ENCODE results near the gene CACNA2D3. TPM values are rescaled to one million over a fixed set of nuclear protein-coding genes. Genes with fewer than 3 reads are reported as not detected.

The CACNA2D3 gene
- total RNA-seq, 1 donor from 2014 or later: 7.3 TPM

GRCh38 chr3:55085231-55085630 lies 962.9 kb downstream of the CACNA2D3 start:
- H3K4me1 ChIP-seq: peaks cover 3% of the 10 kb centered on the region
- H3K9me3 ChIP-seq: no peaks in the 10 kb centered on the region
- TF ChIP-seq CTCF (IDR thresholded peaks at IDR 0.05): no peak
- no peak overlapping the region for H3K4me3 ChIP-seq
- intact Hi-C loops (cut with DNase I): no loop called here
- DNase-seq (no peak), ATAC-seq (no peak)
- no peaks in the 10 kb centered on the region for H3K36me3 ChIP-seq
- H3K27ac ChIP-seq: no peak overlapping the region
- no peaks in the 10 kb centered on the region for H3K27me3 ChIP-seq

- no peak for ATAC-seq
- no peak for DNase-seq
- no peak overlapping the region for H3K4me3 ChIP-seq
- H3K27ac ChIP-seq: no peak overlapping the region
- peaks cover 3% of the 10 kb centered on the region for H3K4me1 ChIP-seq
- H3K36me3 ChIP-seq: no peaks in the 10 kb centered on the region
- no peak for TF ChIP-seq CTCF (IDR thresholded peaks at IDR 0.05)
- H3K27me3 ChIP-seq: no peaks in the 10 kb centered on the region
- H3K9me3 ChIP-seq: no peaks in the 10 kb centered on the region
- intact Hi-C loops (cut with DNase I): no loop called here
Measured at GRCh38 chr3:55089211-55089610, 966.9 kb downstream of the CACNA2D3 start.

GRCh38 chr3:55090291-55090690 lies 967.9 kb downstream of the CACNA2D3 start:
- H3K36me3 ChIP-seq: no peaks in the 10 kb centered on the region
- no peak for ATAC-seq
- no peak for DNase-seq
- peaks cover 3% of the 10 kb centered on the region for H3K4me1 ChIP-seq
- no peaks in the 10 kb centered on the region for H3K27me3 ChIP-seq
- intact Hi-C loops (cut with DNase I): no loop called here
- H3K4me3 ChIP-seq: no peak overlapping the region
- no peaks in the 10 kb centered on the region for H3K9me3 ChIP-seq
- H3K27ac ChIP-seq: no peak overlapping the region
- no peak for TF ChIP-seq CTCF (IDR thresholded peaks at IDR 0.05)

- TF ChIP-seq CTCF (IDR thresholded peaks at IDR 0.05): no peak
- H3K4me1 ChIP-seq: peaks cover 3% of the 10 kb centered on the region
- intact Hi-C loops (cut with DNase I): no loop called here
- H3K27ac ChIP-seq: no peak overlapping the region
- DNase-seq (no peak), ATAC-seq (no peak)
- no peaks in the 10 kb centered on the region for H3K9me3 ChIP-seq
- no peaks in the 10 kb centered on the region for H3K27me3 ChIP-seq
- no peaks in the 10 kb centered on the region for H3K36me3 ChIP-seq
- H3K4me3 ChIP-seq: no peak overlapping the region
Measured at GRCh38 chr3:55090746-55091145, 968.4 kb downstream of the CACNA2D3 start.

GRCh38 chr3:55091381-55092225 lies 969.3 kb downstream of the CACNA2D3 start:
- DNase-seq (no peak), ATAC-seq (no peak)
- no peak for TF ChIP-seq CTCF (IDR thresholded peaks at IDR 0.05)
- H3K36me3 ChIP-seq: no peaks in the 10 kb centered on the region
- H3K4me1 ChIP-seq: peaks cover 3% of the 10 kb centered on the region
- intact Hi-C loops (cut with DNase I): no loop called here
- no peak overlapping the region for H3K27ac ChIP-seq
- H3K4me3 ChIP-seq: no peak overlapping the region
- no peaks in the 10 kb centered on the region for H3K9me3 ChIP-seq
- H3K27me3 ChIP-seq: no peaks in the 10 kb centered on the region

All from upper lobe of right lung (tissue), 1 donor.